ENCODE results near the gene NELFE.
"Not testable (repeated sequence)": the region's sequence is repeated elsewhere in the genome, so short reads cannot be mapped to it uniquely, and the experiment has no call there.

Gene NELFE

GRCh38 chr6:31958741-31959739, at the start of gene NELFE, which contains the start of gene SKIC2:
NELFE (minus strand) TSS chr6:31958971; CDS start chr6:31958446, 525 bp downstream.
SKIC2 (plus strand) TSS chr6:31959175; CDS start chr6:31959193, 18 bp downstream.
- DNase-seq (ENCODE audit: extremely low read depth, low read depth), result peak; percentile 94
- TF ChIP-seq CTCF (IDR thresholded peaks at IDR 0.05; ENCODE audit: low read depth, low read length), result no peak

- DNase-seq (ENCODE audit: extremely low read depth, low read depth), result not testable (repeated sequence)
Measured at GRCh38 chr6:32008037-32008436, 49.3 kb upstream of the NELFE start.

GRCh38 chr6:32007086-32007485, 48.3 kb upstream of the NELFE start:
- not testable (repeated sequence) for DNase-seq (ENCODE audit: extremely low read depth, low read depth)

- DNase-seq (ENCODE audit: extremely low read depth, low read depth), result not testable (repeated sequence)
Measured at GRCh38 chr6:32005991-32006529, 47.3 kb upstream of the NELFE start.

- not testable (repeated sequence) for DNase-seq (ENCODE audit: extremely low read depth, low read depth)
Measured at GRCh38 chr6:32005538-32005880, 46.7 kb upstream of the NELFE start.

- not testable (repeated sequence) for DNase-seq (ENCODE audit: extremely low read depth, low read depth)
Measured at GRCh38 chr6:32004864-32005537, 46.2 kb upstream of the NELFE start.

GRCh38 chr6:32004393-32004792, 45.6 kb upstream of the NELFE start:
- DNase-seq (ENCODE audit: extremely low read depth, low read depth), result not testable (repeated sequence)

GRCh38 chr6:32003301-32003700, 44.5 kb upstream of the NELFE start:
- DNase-seq (ENCODE audit: extremely low read depth, low read depth), result not testable (repeated sequence)

GRCh38 chr6:32002546-32003268, 43.9 kb upstream of the NELFE start:
- DNase-seq (ENCODE audit: extremely low read depth, low read depth), result not testable (repeated sequence)

GRCh38 chr6:31996385-31996784, 37.6 kb upstream of the NELFE start:
- not testable (repeated sequence) for DNase-seq (ENCODE audit: extremely low read depth, low read depth)

- DNase-seq (ENCODE audit: extremely low read depth, low read depth), result not testable (repeated sequence)
Measured at GRCh38 chr6:31994421-31994820, 35.6 kb upstream of the NELFE start.

- DNase-seq (ENCODE audit: extremely low read depth, low read depth), result not testable (repeated sequence)
Measured at GRCh38 chr6:31989363-31989762, 30.6 kb upstream of the NELFE start.

- DNase-seq (ENCODE audit: extremely low read depth, low read depth), result not testable (repeated sequence)
Measured at GRCh38 chr6:31981744-31982143, 23.0 kb upstream of the NELFE start, which contains the start of gene C4A. C4A (plus strand) TSS chr6:31982057; CDS start chr6:31982108, 51 bp downstream.

GRCh38 chr6:31980998-31981397, 22.2 kb upstream of the NELFE start:
- not testable (repeated sequence) for DNase-seq (ENCODE audit: extremely low read depth, low read depth)

GRCh38 chr6:31980195-31980876, 21.6 kb upstream of the NELFE start:
- not testable (repeated sequence) for DNase-seq (ENCODE audit: extremely low read depth, low read depth)

Data from AG09319 (cell line).